Transverse colon (tissue), 4 donors: ENCODE measurements around the gene SEC31B. TPM values are rescaled to one million over a fixed set of nuclear protein-coding genes. Genes with fewer than 3 reads are reported as not detected.
A peak's percentile ranks its signal among the peaks of the same experiment; 100 is the strongest.

ENCODE experiments used
- DNase-seq: peaks from one replicate; pipeline ENCODE4 v3.0.0-alpha.2; 2019
- H3K27ac ChIP-seq, 4 donors: fragments of 200-600 bp; sonication (generic); 2 replicates each; pipeline ENCODE4 v1.5.1; 2016 to 2018; ENCODE audit warnings: inconsistent platforms in 4 of 4
- H3K27me3 ChIP-seq: fragments of 200-600 bp; sonication (generic); 2 replicates; pipeline ENCODE4 v1.5.1; 2017; ENCODE audit warnings: inconsistent platforms
- H3K36me3 ChIP-seq, 4 donors: fragments of 200-600 bp; sonication (generic); 2 replicates each; pipeline ENCODE4 v1.5.1; 2017 to 2019; ENCODE audit warnings: inconsistent platforms in 4 of 4
- H3K4me1 ChIP-seq, 4 donors: fragments of 200-600 bp; sonication (generic); 2 replicates each; pipeline ENCODE4 v1.5.1; 2017 to 2020; ENCODE audit warnings: inconsistent platforms in 4 of 4
- H3K4me3 ChIP-seq, 4 donors: fragments of 200-600 bp; sonication (generic); 1 replicate in 1 of 4; 2 replicates in 3 of 4; pipeline versions ENCODE4 v1.5.1 to v1.6.1; 2017 to 2019; ENCODE audit warnings: inconsistent platforms in 4 of 4
- H3K9me3 ChIP-seq, 2 donors: fragments of 200-600 bp; sonication (generic); 2 replicates each; pipeline ENCODE4 v1.5.1; 2017 to 2019; ENCODE audit warnings: inconsistent platforms in 2 of 2
- CTCF ChIP-seq, 5 experiments: fragments of 200-600 bp in 3 of 5; fragments of 450-650 bp in 2 of 5; sonication (generic) in 3 of 5; IDR thresholded peaks; 1 replicate in 2 of 5; 2 replicates in 3 of 5; pipeline ENCODE4 v1.5.1; 2016 to 2017; ENCODE audit warnings: antibody characterized with exemption in 5 of 5, inconsistent platforms in 3 of 5, mild to moderate bottlenecking in 2 of 5, moderate library complexity in 1 of 5
- EP300 ChIP-seq: sonication (generic); formaldehyde crosslinking; IDR thresholded peaks from one replicate; pipeline ENCODE4 v1.6.1; 2017; ENCODE audit warnings: antibody characterized with exemption, low read depth
- POLR2A ChIP-seq: fragments of 450-650 bp; IDR thresholded peaks from one replicate; pipeline ENCODE4 v1.6.1; 2016; ENCODE audit warnings: antibody characterized with exemption, mild to moderate bottlenecking, moderate library complexity
- POLR2AphosphoS5 ChIP-seq, 3 donors: sonication (generic); formaldehyde crosslinking; IDR thresholded peaks; one replicate each; pipeline ENCODE4 v1.6.1; 2016; ENCODE audit warnings: antibody characterized with exemption in 3 of 3
- WGBS, 2 donors: methylation state at CpG; one replicate each; pipeline ENCODE4 v1.1.5; 2018; ENCODE audit warnings: low coverage in 1 of 2; 5-methylcytosine and 5-hydroxymethylcytosine counted together
- in situ Hi-C, 4 donors: fragments of 200-750 bp; cut with MboI; loops; one replicate each; pipeline versions ENCODE4 v1.15.0 to v1.15.1; 2017; ENCODE audit warnings: low sequenced_read_pairs in 3 of 4, low pct_ligation_motif_present in 1 of 4, low pct_unique_long_range_greater_than_20kb in 1 of 4
- intact Hi-C: fragments of 100-400 bp; cut with DNase I; formaldehyde crosslinking; loops from one replicate; pipeline ENCODE4 v1.15.1; 2023; ENCODE audit warnings: low total_unique reads
- total RNA-seq, 4 donors: library from RNA; depleted of rRNA; stranded (reverse); fragments of >200 nt; gene quantifications; one replicate each; pipeline ENCODE4 v1.1.0, GENCODE V29; 2016

SEC31B gene
- total RNA-seq, 4 donors from 2014 or later: 14.1 to 32.8 (median 24.1) TPM

- DNase-seq: peak; percentile 94
- peaks cover 0 to 18% (median 9%) of the 10 kb centered on the region in 4 donors for H3K36me3 ChIP-seq
- H3K9me3 ChIP-seq: no peaks in the 10 kb centered on the region
- in situ Hi-C loops (no loop called here), intact Hi-C loops (no loop called here)
- peak within 1 kb of the TSS; percentile 80 to 85 (median 82) for H3K27ac ChIP-seq
- no peaks in the 10 kb centered on the region for H3K27me3 ChIP-seq
- 1% methylated on average over 10 to 43 of the region's 43 CpGs for WGBS, 2 donors
- peak within 1 kb of the TSS; percentile 65 to 79 (median 70) for H3K4me3 ChIP-seq
- no peak for TF ChIP-seq CTCF (IDR thresholded peaks at IDR 0.05)
- peak; percentile 65 for TF ChIP-seq POLR2A
- peak; percentile 73 to 83 (median 82) for TF ChIP-seq POLR2AphosphoS5 (IDR thresholded peaks at IDR 0.05)
- no peak for TF ChIP-seq EP300
- peaks cover 13 to 18% (median 14%) of the 10 kb centered on the region in 4 donors for H3K4me1 ChIP-seq
Measured at GRCh38 chr10:100529475-100530298, 10.0 kb upstream of the SEC31B start, which contains the start of gene NDUFB8. TSS of gene NDUFB8 (minus strand) at chr10:100529871. CDS start at chr10:100529851, 20 bp downstream.

GRCh38 chr10:100528921-100529474 is 9.3 kb upstream of the SEC31B start:
- peak overlapping the region; percentile 80 to 85 (median 82) for H3K27ac ChIP-seq
- H3K9me3 ChIP-seq: no peaks in the 10 kb centered on the region
- peak overlapping the region; percentile 65 to 79 (median 70) for H3K4me3 ChIP-seq
- peaks cover 0 to 25% (median 12%) of the 10 kb centered on the region in 4 donors for H3K36me3 ChIP-seq
- peaks cover 13 to 18% (median 14%) of the 10 kb centered on the region in 4 donors for H3K4me1 ChIP-seq
- in situ Hi-C loops: no loop called here
- DNase-seq: no peak
- 0 to 3% methylated on average over 1 to 18 of the region's 18 CpGs for WGBS, 2 donors
- intact Hi-C loops: no loop called here
- no peaks in the 10 kb centered on the region for H3K27me3 ChIP-seq
- no peak for TF ChIP-seq POLR2A
- TF ChIP-seq CTCF (IDR thresholded peaks at IDR 0.05): no peak
- TF ChIP-seq EP300: no peak
- TF ChIP-seq POLR2AphosphoS5 (IDR thresholded peaks at IDR 0.05): no peak

GRCh38 chr10:100528123-100528886 is 8.6 kb upstream of the SEC31B start:
- no peak for DNase-seq
- Histone ChIP-seq H3K4me3 (peak overlapping the region; percentile 65 to 79 (median 70)), H3K9me3 (no peaks in the 10 kb centered on the region), H3K27me3 (no peaks in the 10 kb centered on the region), H3K36me3 (peaks cover 0 to 30% (median 15%) of the 10 kb centered on the region in 4 donors), H3K4me1 (peaks cover 13 to 18% (median 14%) of the 10 kb centered on the region in 4 donors), H3K27ac (peak overlapping the region; percentile 80 to 85 (median 82))
- TF ChIP-seq EP300: no peak
- no peak for TF ChIP-seq POLR2A
- TF ChIP-seq POLR2AphosphoS5 (IDR thresholded peaks at IDR 0.05): no peak
- no peak for TF ChIP-seq CTCF (IDR thresholded peaks at IDR 0.05)
- intact Hi-C loops (no loop called here), in situ Hi-C loops (no loop called here)
- 51 to 52% methylated on average over 5 to 7 of the region's 7 CpGs for WGBS, 2 donors

GRCh38 chr10:100524638-100525037 is 5.0 kb upstream of the SEC31B start:
- no peak for DNase-seq
- peaks cover 3% of the 10 kb centered on the region for H3K27me3 ChIP-seq
- H3K4me3 ChIP-seq: no peak overlapping the region
- intact Hi-C loops: no loop called here
- WGBS, 2 donors: 87% methylated on average over 2 of the region's 2 CpGs; no CpG with 5 or more reads in 1 of the 2 donors
- TF ChIP-seq CTCF (IDR thresholded peaks at IDR 0.05) (no peak), EP300 (no peak), POLR2AphosphoS5 (IDR thresholded peaks at IDR 0.05) (no peak), POLR2A (no peak)
- H3K36me3 ChIP-seq: peaks cover 0 to 34% (median 15%) of the 10 kb centered on the region in 4 donors
- no peaks in the 10 kb centered on the region for H3K9me3 ChIP-seq
- in situ Hi-C loops: loop anchor here in 2 of 4 donors (25.0 kb wide), 1 partner anchor 187 kb away; the partner anchor contains the start of genes PKD2L1 (in 2 of the 2) and SCD (in 2 of the 2)
- H3K27ac ChIP-seq: no peak overlapping the region
- peaks cover 12 to 16% (median 14%) of the 10 kb centered on the region in 4 donors for H3K4me1 ChIP-seq
